H1 (cell line): Measurements from ENCODE around the gene MRM3. TPM values are rescaled to one million over a fixed set of nuclear protein-coding genes. Genes with fewer than 3 reads are reported as not detected.

Source experiments
- CTCF ChIA-PET: fragments of 300-600 bp; sonication (Branson Sonifier 250); formaldehyde crosslinking; loops from one replicate; lab custom pipeline; 2021; ENCODE audit not compliant: partially characterized antibody; lab: Charles Lee
- POLR2A ChIA-PET: fragments of 300-600 bp; sonication (Branson Sonifier 250); formaldehyde crosslinking; loops from one replicate; lab custom pipeline; 2021; ENCODE audit warnings: inconsistent platforms; ENCODE audit not compliant: partially characterized antibody; lab: Charles Lee
- DNase-seq, 2 experiments: peaks; one replicate each; pipeline versions ENCODE4 v3.0.0 to v3.0.0-alpha.2; 2010 to 2022; ENCODE audit warnings: low spot score in 2 of 2, low read depth in 1 of 2, mixed read lengths in 1 of 2
- FAIRE-seq: peaks from 2 replicates; lab custom pipeline; 2011; peaks lifted over from hg19 to GRCh38; lab: Jason Lieb, UNC
- H2AFZ ChIP-seq: 2 replicates; pipeline ENCODE4 v1.8.1; 2012; ENCODE audit warnings: low read length, inconsistent platforms
- H2AK5ac ChIP-seq: 2 replicates; pipeline ENCODE4 v1.6.1; 2013; ENCODE audit warnings: low read depth, low read length
- H2BK120ac ChIP-seq: replicated peaks from 2 replicates; pipeline ENCODE3; 2013; ENCODE audit warnings: low read depth, low read length, inconsistent platforms
- H2BK12ac ChIP-seq: 2 replicates; pipeline ENCODE4 v1.6.1; 2013; ENCODE audit warnings: low read depth, low read length
- H2BK15ac ChIP-seq: 2 replicates; pipeline ENCODE4 v1.6.1; 2013; ENCODE audit warnings: low read length
- H2BK20ac ChIP-seq: 2 replicates; pipeline ENCODE4 v1.6.1; 2013; ENCODE audit warnings: low read length
- H2BK5ac ChIP-seq: 2 replicates; pipeline ENCODE4 v1.6.1; 2013; ENCODE audit warnings: low read depth, low read length
- H3K14ac ChIP-seq: 2 replicates; pipeline ENCODE4 v1.6.1; 2013; ENCODE audit warnings: inconsistent platforms; ENCODE audit not compliant: insufficient read length
- H3K18ac ChIP-seq: 2 replicates; pipeline ENCODE4 v1.6.1; 2013; ENCODE audit warnings: low read length; ENCODE audit errors: extremely low read depth
- H3K23ac ChIP-seq: 2 replicates; pipeline ENCODE4 v1.6.1; 2013; ENCODE audit warnings: inconsistent platforms; ENCODE audit not compliant: insufficient read length
- H3K23me2 ChIP-seq: 2 replicates; pipeline ENCODE4 v1.6.1; 2013; ENCODE audit warnings: low read depth, low read length
- H3K27ac ChIP-seq: 2 replicates; pipeline ENCODE4 v1.6.1; 2011; ENCODE audit warnings: low read depth, low read length, inconsistent platforms
- H3K27me3 ChIP-seq, 4 experiments: replicated peaks in 1 of 4; 1 replicate in 1 of 4; 2 replicates in 3 of 4; pipeline versions ENCODE4 v1.6.1 to v1.8.1; 2011 to 2013; ENCODE audit warnings: low read length in 3 of 4, mild to moderate bottlenecking in 3 of 4, inconsistent platforms in 2 of 4, mixed read lengths in 2 of 4, moderate library complexity in 1 of 4; ENCODE audit not compliant: control insufficient read depth in 3 of 4, insufficient read depth in 3 of 4; ENCODE audit errors: extremely low read depth in 1 of 4
- H3K36me3 ChIP-seq, 4 experiments: 2 replicates each; pipeline versions ENCODE4 v1.6.1 to v1.8.1; 2011 to 2013; ENCODE audit warnings: mild to moderate bottlenecking in 4 of 4, low read length in 3 of 4, moderate library complexity in 2 of 4, control low read depth in 1 of 4, inconsistent platforms in 1 of 4; ENCODE audit not compliant: insufficient read depth in 4 of 4, control insufficient read depth in 2 of 4
- H3K4ac ChIP-seq: replicated peaks from 2 replicates; pipeline ENCODE3; 2013; ENCODE audit warnings: low read length, low read depth, mixed read lengths, inconsistent platforms; ENCODE audit not compliant: insufficient read length
- H3K4me1 ChIP-seq, 4 experiments: replicated peaks in 1 of 4; 1 replicate in 1 of 4; 2 replicates in 3 of 4; pipeline versions ENCODE4 v1.6.1 to v1.8.1; 2011 to 2013; ENCODE audit warnings: low read length in 3 of 4, inconsistent platforms in 2 of 4, mixed read lengths in 1 of 4; ENCODE audit not compliant: insufficient read depth in 4 of 4, control insufficient read depth in 3 of 4
- H3K4me2 ChIP-seq, 2 experiments: 2 replicates each; pipeline versions ENCODE4 v1.6.1 to v1.8.1; 2011 to 2013; ENCODE audit warnings: low read depth in 2 of 2, low read length in 2 of 2, control low read depth in 1 of 2, inconsistent platforms in 1 of 2, mild to moderate bottlenecking in 1 of 2; ENCODE audit not compliant: insufficient read depth in 1 of 2
- H3K4me3 ChIP-seq, 4 experiments: fragments of 200-600, 300-600 bp in 1 of 4; sonication (generic), shearing (Covaris generic), sonication (Bioruptor Twin) in 1 of 4; 2 replicates each; pipeline versions ENCODE4 v1.5.1 to v1.8.1; 2011 to 2016; ENCODE audit warnings: low read length in 4 of 4, low read depth in 3 of 4, control low read depth in 2 of 4, inconsistent platforms in 2 of 4, mild to moderate bottlenecking in 2 of 4, mixed read lengths in 1 of 4, moderate library complexity in 1 of 4; ENCODE audit not compliant: insufficient read depth in 2 of 4; ENCODE audit errors: extremely low read depth in 1 of 4
- H3K56ac ChIP-seq: replicated peaks from 2 replicates; pipeline ENCODE3; 2013; ENCODE audit warnings: low read depth, mild to moderate bottlenecking, mixed read lengths, low read length, inconsistent platforms; ENCODE audit not compliant: insufficient read length
- H3K79me1 ChIP-seq: 2 replicates; pipeline ENCODE4 v1.6.1; 2013; ENCODE audit warnings: low read depth, low read length, control low read depth
- H3K79me2 ChIP-seq, 2 experiments: 2 replicates each; pipeline versions ENCODE4 v1.6.1 to v1.8.1; 2012 to 2013; ENCODE audit warnings: low read length in 2 of 2, mild to moderate bottlenecking in 2 of 2, inconsistent platforms in 1 of 2; ENCODE audit not compliant: insufficient read depth in 2 of 2, control insufficient read depth in 1 of 2
- H3K9ac ChIP-seq, 4 experiments: replicated peaks in 1 of 4; 1 replicate in 1 of 4; 2 replicates in 3 of 4; pipeline versions ENCODE4 v1.6.1 to v1.8.1; 2011 to 2013; ENCODE audit warnings: low read depth in 3 of 4, low read length in 3 of 4, control low read depth in 2 of 4, mild to moderate bottlenecking in 2 of 4, moderate library complexity in 2 of 4, inconsistent platforms in 1 of 4; ENCODE audit errors: extremely low read depth in 1 of 4
- H3K9me3 ChIP-seq, 2 experiments: 2 replicates each; pipeline versions ENCODE4 v1.6.1 to v1.8.1; 2012 to 2013; ENCODE audit warnings: mild to moderate bottlenecking in 2 of 2, moderate library complexity in 2 of 2, control low read depth in 1 of 2, inconsistent platforms in 1 of 2, low read depth in 1 of 2, low read length in 1 of 2, mixed read lengths in 1 of 2; ENCODE audit not compliant: insufficient read depth in 2 of 2
- H4K20me1 ChIP-seq, 2 experiments: replicated peaks in 1 of 2; 2 replicates each; pipeline versions ENCODE3 to v1.8.1; 2011 to 2013; ENCODE audit warnings: inconsistent platforms in 2 of 2, low read length in 2 of 2, mild to moderate bottlenecking in 1 of 2; ENCODE audit not compliant: insufficient read depth in 2 of 2, control insufficient read depth in 1 of 2
- H4K5ac ChIP-seq: 2 replicates; pipeline ENCODE4 v1.6.1; 2013; ENCODE audit warnings: low read length, low read depth, mixed read lengths, inconsistent platforms; ENCODE audit not compliant: insufficient read length
- H4K8ac ChIP-seq: 2 replicates; pipeline ENCODE4 v1.8.0; 2013; ENCODE audit warnings: mild to moderate bottlenecking, moderate library complexity, low read length, inconsistent platforms; ENCODE audit not compliant: insufficient read depth; ENCODE audit errors: extremely low read depth
- H4K91ac ChIP-seq: replicated peaks from 2 replicates; pipeline ENCODE3; 2013; ENCODE audit warnings: low read length, mixed read lengths, inconsistent platforms; ENCODE audit not compliant: insufficient read length
- ATF3 ChIP-seq: IDR thresholded peaks from 2 replicates; pipeline ENCODE4 v1.6.1; 2011; ENCODE audit warnings: low read depth, mild to moderate bottlenecking, low read length; ENCODE audit not compliant: insufficient read depth
- CTBP2 ChIP-seq: IDR thresholded peaks from 2 replicates; pipeline ENCODE4 v1.7.0; 2011; ENCODE audit warnings: borderline replicate concordance, mild to moderate bottlenecking, moderate library complexity, mixed read lengths, low read length; ENCODE audit not compliant: insufficient read depth, insufficient read length
- HDAC6 ChIP-seq: IDR thresholded peaks from one replicate; pipeline ENCODE4 v1.7.1; 2012; ENCODE audit warnings: low read depth, mild to moderate bottlenecking, inconsistent platforms, low read length, moderate library complexity
- NRF1 ChIP-seq: IDR thresholded peaks from 2 replicates; pipeline ENCODE4 v1.6.1; 2011; ENCODE audit warnings: mild to moderate bottlenecking, low read depth, low read length, improper control_type of control experiment
- POLR2A ChIP-seq, 2 experiments: IDR thresholded peaks; 1 replicate in 1 of 2; 2 replicates in 1 of 2; pipeline ENCODE4 v1.6.1; 2011; ENCODE audit warnings: low read depth in 2 of 2, low read length in 2 of 2, mild to moderate bottlenecking in 2 of 2; ENCODE audit errors: control extremely low read depth in 1 of 2
- POLR2AphosphoS5 ChIP-seq: IDR thresholded peaks from 2 replicates; pipeline ENCODE4 v1.6.1; 2011; ENCODE audit warnings: low read depth, low read length
- SIN3A ChIP-seq, 2 experiments: IDR thresholded peaks in 1 of 2; conservative IDR thresholded peaks in 1 of 2; 2 replicates each; pipeline ENCODE4 v1.6.1; 2011 to 2012; ENCODE audit warnings: low read length in 2 of 2, improper control_type of control experiment in 1 of 2, low read depth in 1 of 2, mild to moderate bottlenecking in 1 of 2
- TAF1 ChIP-seq: IDR thresholded peaks from 2 replicates; pipeline ENCODE4 v1.6.1; 2011; ENCODE audit warnings: mild to moderate bottlenecking, low read depth, low read length
- ZNF274 ChIP-seq: IDR thresholded peaks from 2 replicates; pipeline ENCODE4 v1.7.0; 2012; ENCODE audit warnings: low read length, borderline replicate concordance; ENCODE audit errors: extremely low read depth
- WGBS, 2 experiments: shearing (Covaris generic) in 1 of 2; methylation state at CpG; one replicate each; pipeline versions ENCODE4 v1.1.6 to v1.1.7; 2013 to 2015; ENCODE audit warnings: low lambda C conversion rate in 2 of 2, mixed read lengths in 2 of 2, inconsistent platforms in 1 of 2, low coverage in 1 of 2, missing lambda C conversion rate in 1 of 2; ENCODE audit not compliant: insufficient replicate concordance in 2 of 2, insufficient coverage in 1 of 2, insufficient read length in 1 of 2; ENCODE audit errors: extremely low coverage in 1 of 2, missing lambda C conversion rate in 1 of 2; 5-methylcytosine and 5-hydroxymethylcytosine counted together
- polyA plus RNA-seq, 7 experiments: library from polyadenylated mRNA; depleted of rRNA in 3 of 7; stranded (reverse) in 5 of 7; unstranded in 2 of 7; fragments of >200 nt in 5 of 7; fragments of 200-250 nt in 2 of 7; gene quantifications; 1 replicate in 5 of 7; 2 replicates in 1 of 7; 4 replicates in 1 of 7; pipeline versions ENCODE4 v1.2.1 to v1.2.3, GENCODE V29; 2011 to 2013; ENCODE audit warnings: missing spikeins in 2 of 7, mixed read lengths in 2 of 7
- total RNA-seq: library from RNA; stranded (reverse); fragmentation: NEBNext Ultra II Directional; extraction: Animal tissue kit (Norgen Biotek cat#: 25700); gene quantifications from 2 replicates; pipeline ENCODE4 v1.2.1, GENCODE V29; 2021
- TF ChIP-seq, protein P1 (sequence below): IDR thresholded peaks from 2 replicates; pipeline ENCODE4 v1.6.1; 2012; ENCODE audit warnings: inconsistent platforms

Gene MRM3
- total and polyA plus RNA-seq, 2 of the 8 experiments (the other 6 are each of a cell fraction or from before 2014, with no cell fraction given), result 10.1 to 20.8 TPM

DNA sequence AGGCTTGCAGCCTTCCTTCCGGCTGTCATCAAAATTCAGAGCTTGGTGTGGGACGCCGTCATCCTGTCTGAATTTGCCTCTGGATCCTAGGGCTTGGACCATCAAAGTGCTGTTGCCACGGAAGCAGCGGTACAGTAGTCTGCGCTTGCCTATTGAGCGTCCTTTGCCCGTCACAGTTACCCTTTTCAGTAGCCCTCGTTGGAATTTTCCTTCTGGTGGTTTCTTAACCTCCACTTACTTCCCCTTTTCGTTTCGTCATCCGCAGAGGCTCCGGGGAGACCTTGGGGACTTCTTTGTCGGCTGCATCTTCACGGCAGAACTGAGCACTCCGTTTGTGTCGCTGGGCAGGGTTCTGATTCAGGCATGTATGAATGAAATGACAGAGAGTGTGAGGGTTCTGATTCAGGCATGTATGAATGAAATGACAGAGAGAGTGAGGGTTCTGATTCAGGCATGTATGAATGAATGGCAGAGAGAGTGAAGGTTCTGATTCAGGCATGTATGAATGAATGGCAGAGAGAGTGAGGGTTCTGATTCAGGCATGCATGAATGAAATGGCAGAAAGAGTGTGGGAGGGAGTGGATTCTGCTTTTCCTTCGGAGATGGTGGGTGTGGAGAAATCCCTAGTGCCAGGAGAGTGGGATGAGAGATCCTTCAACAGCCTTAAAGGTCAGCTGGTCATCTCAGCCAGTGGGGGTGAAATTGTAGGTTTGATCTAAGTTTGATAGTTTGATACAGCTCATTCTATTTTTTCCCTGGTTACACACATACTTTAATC, 41.7 kb upstream of the MRM3 start:
- Histone ChIP-seq H4K8ac (no peak overlapping the region), H2BK12ac (no peak overlapping the region), H3K14ac (no peak overlapping the region), H3K56ac (no peak overlapping the region), H3K4ac (no peak overlapping the region), H3K79me1 (peaks cover 9% of the 10 kb centered on the region), H2BK20ac (no peak overlapping the region), H2AFZ (no peak overlapping the region), H4K91ac (no peak overlapping the region), H4K20me1 (peaks cover 5 to 29% of the 10 kb centered on the region in 2 experiments), H3K23me2 (no peaks in the 10 kb centered on the region; the same call in 1 of the 2 replicates), H3K27me3 (no peaks in the 10 kb centered on the region), H2AK5ac (no peak overlapping the region), H3K4me1 (no peaks in the 10 kb centered on the region), H2BK120ac (no peak overlapping the region), H2BK15ac (no peak overlapping the region), H4K5ac (no peak overlapping the region), H3K4me2 (no peak overlapping the region), H3K9me3 (no peaks in the 10 kb centered on the region), H3K4me3 (no peak overlapping the region), H3K79me2 (peaks cover 0 to 6% of the 10 kb centered on the region in 2 experiments; a peak in 2 of 4 replicates), H3K23ac (no peak overlapping the region), H3K9ac (no peak overlapping the region), H3K18ac (no peak overlapping the region), H2BK5ac (no peak overlapping the region), H3K27ac (no peak overlapping the region), H3K36me3 (peaks cover 28 to 78% (median 36%) of the 10 kb centered on the region in 4 experiments)
- POLR2A ChIA-PET, result interaction anchor here (1.1 to 9.7 kb wide), 4 partner anchors 11 to 365 kb away, joined by 3 to 44 read pairs (median 4); partner anchors contain the start of gene GEMIN4
- FAIRE-seq (no peak), DNase-seq (no peak)
- CTCF ChIA-PET, result no interaction called here
- 95% methylated on average over 18 of the region's 18 CpGs; no CpG with 5 or more reads in 1 of the 2 experiments for WGBS, 2 experiments
- TF ChIP-seq ZNF274 (no peak), ATF3 (no peak), TAF1 (no peak), HDAC6 (no peak), POLR2A (IDR thresholded peaks at IDR 0.05; ENCODE audit: control extremely low read depth in 1 of 2, low read depth in 2 of 2, low read length in 2 of 2) (no peak), NRF1 (no peak), POLR2AphosphoS5 (no peak), SIN3A (conservative IDR thresholded peaks at IDR 0.05 in 1 of 2, IDR thresholded peaks at IDR 0.05 in 1 of 2; ENCODE audit: low read depth in 1 of 2, low read length in 2 of 2) (no peak), CTBP2 (no peak)
- TF ChIP-seq, protein P1, sequence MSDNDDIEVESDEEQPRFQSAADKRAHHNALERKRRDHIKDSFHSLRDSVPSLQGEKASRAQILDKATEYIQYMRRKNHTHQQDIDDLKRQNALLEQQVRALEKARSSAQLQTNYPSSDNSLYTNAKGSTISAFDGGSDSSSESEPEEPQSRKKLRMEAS, result no peak
